GM04504 (cell line): ENCODE data around the gene ZEB1.

Source experiments
- DNase-seq: peaks from one replicate; pipeline ENCODE4 v3.0.0-alpha.2; 2012; ENCODE audit warnings: low read depth

Gene ZEB1

DNA sequence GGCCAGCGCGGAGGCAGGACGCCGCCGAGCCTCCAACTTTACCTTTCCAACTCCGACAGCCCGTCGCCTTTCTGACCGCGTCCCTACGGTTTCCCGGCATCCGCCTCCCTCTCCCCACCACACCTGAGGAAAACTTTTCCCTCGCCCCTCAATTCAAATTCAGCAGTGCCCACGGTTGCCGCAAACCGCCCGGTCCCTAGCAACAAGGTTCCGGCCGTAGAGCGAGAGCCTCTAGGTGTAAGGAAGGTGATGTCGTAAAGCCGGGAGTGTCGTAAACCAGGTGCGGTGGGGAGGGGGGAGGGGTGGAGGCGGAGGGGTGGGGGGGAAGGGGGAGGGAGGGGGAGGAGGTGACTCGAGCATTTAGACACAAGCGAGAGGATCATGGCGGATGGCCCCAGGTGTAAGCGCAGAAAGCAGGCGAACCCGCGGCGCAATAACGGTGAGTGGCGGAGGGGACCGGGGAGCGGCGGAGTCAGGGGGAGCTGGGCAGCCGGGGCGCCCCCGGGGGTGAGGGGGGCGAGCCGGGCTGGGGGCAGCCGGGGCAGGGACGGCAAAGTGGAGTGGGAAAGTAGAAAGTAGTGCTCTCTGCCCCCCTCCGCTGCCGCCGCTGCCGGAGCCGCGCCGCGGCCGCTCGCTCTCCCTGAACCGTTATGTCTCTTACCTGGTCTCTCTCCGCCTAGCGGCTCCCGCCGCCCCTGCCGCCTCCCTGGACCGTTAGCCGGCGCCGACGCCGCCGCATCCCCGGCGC lies at the start of gene ZEB1:
Gene ZEB1 (plus strand): TSS at position 363 of the 748 bp plus-strand sequence. CDS start 19 bp downstream, at position 382.
- DNase-seq = peak; percentile 72

DNA sequence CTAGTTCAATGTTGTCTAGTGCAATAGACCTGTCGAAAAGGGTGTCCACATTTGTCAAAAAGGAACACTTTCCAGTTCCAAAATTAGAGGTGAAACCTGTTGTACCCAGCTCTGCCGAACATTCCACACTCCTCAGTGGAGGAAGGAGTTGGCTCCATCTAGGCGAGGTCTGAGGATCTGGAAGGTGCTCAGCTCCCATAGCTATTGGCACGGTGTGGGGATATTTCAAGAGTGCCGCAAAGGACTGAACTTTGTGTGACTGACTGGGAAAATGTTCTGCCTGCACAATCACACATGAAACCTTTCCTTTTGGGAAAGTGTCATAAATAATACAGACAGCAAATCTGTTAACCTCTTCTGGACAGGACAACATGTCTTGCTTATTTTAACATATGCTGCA lies 48.1 kb upstream of the ZEB1 start:
- no peak for DNase-seq

DNA sequence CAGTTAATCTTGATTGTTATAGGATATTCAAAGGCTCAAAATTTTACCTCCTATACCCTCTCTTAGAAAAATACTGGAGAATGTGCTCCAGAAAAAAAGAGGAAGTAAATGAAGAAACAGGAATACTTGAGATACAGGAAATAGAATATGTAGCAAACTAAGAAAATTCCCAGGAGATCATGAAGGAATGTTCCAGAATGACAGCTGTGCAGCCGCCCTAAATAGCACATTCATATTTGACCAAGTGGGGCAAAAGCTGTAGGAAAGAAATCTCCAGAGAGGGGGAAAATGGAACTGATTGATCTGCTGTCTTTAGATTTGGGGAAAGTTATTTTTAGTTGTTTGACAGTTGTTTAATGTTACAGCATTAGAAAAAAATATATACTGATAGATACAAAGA lies 46.2 kb upstream of the ZEB1 start:
- no peak for DNase-seq

DNA sequence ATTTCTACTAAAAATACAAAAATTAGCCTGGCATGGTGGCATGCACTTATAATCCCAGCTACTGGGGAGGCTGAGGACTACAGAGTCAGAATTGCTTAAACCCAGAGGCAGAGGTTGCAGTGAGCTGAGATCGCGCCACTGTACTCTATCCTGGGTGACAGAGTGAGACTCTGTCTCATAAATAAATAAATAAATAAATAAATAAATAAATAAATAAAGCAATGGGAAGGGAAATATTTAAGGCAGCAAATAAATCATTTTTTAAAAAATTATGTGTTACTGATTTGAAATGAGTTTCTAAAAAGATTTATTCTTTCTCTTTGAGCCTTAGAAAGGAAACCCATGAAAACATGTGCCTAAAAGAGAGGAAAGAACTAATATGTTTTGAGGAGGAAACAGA lies 45.2 kb upstream of the ZEB1 start:
- DNase-seq = no peak

DNA sequence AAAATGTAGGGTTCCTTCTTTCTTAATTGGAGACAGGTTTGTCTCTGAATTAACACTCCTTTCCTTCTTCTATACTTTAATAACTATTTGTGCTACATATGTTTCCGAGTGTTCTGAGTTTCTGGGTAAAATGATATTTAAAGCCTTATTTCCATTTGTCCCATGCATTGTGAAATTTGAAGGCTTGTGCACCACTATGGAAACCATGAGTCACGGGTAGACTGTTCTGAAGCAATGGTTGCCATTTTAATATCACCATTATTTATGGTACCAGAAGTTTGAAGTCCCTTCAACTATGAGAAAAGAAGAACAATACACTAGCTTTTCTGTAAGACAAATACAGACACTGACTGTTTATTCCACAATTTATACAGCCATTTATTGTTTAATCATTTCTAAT lies 44.7 kb upstream of the ZEB1 start:
- DNase-seq = no peak

DNA sequence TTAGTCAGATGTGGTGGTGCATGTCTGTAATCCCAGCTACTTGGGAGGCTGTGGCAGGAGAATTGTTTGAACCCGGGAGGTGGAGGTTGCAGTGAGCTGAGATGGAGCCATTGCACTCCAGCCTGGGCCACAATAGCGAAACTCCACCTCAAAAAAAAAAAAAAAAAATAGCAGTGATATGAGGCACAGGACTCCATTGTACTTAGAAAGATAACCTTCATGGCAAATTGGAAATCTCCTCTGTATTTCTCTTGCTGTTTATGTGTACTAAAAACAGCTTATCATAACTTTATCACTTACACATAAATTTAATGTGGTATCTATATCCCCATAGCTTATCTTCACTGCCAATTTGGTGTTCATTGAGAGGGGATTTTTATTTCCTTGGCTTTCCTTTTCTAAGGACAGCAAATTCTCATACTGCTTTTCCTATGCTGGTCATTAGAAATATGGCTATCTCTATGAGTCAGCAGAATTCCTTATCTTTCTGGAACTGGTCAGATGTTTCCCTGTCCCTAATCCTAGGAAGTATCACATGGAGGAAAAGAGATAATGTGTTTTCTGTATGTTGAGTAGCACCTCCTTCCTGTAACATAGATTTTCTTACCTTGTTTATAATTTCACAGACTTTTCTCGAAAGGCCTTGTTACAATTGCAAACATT lies 40.6 kb upstream of the ZEB1 start:
- DNase-seq = no peak

DNA sequence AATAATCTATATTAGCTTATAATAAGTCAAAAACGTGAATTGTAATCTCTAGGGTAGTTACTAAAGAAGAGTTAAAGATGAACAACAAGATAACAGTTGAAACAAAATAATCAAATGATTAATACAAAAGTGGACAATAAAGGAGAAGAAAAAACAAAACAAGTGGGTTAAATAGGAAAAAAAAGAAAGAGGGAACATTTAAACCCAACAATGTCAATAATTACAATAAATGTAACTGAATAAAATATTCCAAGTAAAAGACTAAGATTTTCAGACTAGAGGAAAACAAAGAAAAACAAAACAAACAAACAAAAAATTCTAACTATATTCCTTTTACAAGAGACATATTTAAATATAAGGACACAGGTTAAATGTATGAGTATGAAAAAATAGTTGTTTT lies 38.0 kb upstream of the ZEB1 start:
- no peak for DNase-seq

DNA sequence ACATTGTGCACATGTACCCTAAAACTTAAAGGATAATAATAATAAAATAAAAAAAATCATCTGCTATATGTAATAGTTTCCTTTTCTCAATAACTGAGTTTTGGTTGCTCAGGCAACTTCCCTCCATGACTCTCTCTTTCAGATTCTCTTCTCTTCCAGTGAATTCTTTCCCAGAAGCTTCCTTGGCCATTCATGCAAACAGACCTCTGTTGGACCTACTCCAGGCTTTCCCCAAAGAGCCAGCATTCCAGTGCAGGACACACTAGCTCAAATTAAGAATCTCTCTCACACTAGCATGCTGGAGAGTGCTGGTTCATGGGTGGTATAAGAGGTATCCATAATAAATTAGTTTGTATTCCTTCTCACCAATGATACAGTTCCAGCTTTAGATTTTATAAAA lies 31.0 kb upstream of the ZEB1 start:
- peak; percentile 23 for DNase-seq

DNA sequence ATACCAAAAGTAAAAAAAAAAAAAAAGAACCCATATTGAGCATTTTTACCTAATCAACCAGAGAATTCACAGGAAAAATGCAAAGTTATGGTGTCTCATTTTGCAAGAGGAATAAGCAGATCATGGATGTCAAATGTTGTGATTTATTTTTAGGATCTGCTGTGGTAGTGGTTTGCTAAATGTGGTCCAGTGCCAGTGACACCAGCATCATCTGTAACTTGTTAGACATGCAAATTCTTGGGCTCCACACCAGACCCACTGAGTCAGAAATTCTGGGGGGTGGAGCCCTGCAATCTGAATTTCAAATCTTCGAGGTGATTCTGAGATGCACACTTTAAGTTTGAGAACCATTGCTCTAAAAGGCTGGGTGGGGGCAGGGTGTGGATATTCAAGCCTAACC lies 30.1 kb upstream of the ZEB1 start:
- DNase-seq = peak; percentile 66

DNA sequence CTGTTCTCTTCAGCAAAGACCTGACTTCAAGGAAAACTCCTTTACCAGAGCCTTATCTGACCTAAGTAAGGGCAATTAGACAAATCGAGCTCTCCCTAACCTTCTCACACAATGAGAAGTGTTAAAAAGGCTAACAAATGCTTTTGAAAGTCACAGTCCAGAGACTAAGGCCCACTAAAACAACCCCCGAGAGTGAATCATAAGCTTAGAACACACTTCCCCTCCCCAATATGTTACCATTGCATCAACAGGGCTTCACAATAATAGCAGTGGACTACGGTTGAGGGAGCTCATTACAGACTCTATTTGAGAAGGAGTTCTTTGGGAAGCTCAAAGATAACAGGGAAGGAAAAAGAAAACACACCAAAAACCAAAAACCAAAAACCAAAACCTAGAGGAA lies 28.6 kb upstream of the ZEB1 start:
- no peak for DNase-seq

DNA sequence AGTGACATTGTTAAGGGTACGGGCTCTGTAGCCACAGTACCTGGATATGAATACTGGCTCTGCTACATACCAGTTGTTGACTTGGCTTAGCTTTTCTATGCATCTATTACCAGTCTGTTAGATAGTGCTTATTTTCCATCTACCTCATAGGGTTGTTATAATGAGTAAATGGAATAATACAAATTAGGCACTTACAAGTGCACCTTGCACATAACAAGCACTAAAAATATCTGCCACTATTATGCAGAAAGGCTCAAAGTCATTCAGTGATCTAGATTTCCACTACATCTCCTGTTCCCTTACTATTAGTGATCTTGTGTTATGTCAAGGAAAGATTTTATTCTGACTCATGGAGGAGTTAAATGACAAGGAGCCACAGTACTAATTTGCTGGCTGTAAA lies 27.9 kb upstream of the ZEB1 start:
- no peak for DNase-seq

DNA sequence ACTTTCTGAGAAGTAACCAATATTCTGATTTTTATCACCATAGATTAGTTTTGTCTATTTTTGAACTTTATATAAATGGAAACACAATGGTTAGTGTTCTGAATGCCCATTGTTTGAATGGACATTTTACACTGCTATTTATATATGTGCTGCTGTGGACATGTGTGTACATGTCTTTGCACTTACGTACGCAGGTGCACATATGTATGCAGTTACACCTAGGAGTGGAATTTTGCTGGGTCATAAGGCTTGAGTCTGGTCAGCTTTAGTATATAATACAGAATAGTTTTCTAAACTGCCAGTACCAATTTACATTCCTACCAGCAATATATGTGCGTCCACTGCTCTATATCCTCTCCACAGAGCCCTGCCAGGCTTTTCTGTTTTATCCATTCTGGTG lies 24.5 kb upstream of the ZEB1 start:
- DNase-seq = no peak

DNA sequence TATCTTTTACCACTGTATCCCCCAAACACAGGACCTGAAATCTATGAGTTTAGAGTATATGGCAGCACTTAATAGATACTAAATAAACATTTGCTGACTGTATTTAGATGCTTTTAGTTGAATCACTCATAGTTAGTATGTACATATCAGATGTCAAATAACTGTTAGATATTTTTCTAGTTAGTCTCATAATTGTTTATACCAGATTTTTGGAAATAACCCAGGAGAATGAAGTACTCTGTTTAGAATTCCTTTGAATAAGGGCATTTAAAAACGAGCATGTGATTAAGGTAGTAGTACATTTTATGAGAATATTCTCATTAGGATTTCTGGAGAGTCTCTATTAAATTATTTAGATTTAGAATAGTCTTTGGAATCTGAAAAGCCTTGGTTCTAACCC lies 22.3 kb upstream of the ZEB1 start:
- DNase-seq = no peak

DNA sequence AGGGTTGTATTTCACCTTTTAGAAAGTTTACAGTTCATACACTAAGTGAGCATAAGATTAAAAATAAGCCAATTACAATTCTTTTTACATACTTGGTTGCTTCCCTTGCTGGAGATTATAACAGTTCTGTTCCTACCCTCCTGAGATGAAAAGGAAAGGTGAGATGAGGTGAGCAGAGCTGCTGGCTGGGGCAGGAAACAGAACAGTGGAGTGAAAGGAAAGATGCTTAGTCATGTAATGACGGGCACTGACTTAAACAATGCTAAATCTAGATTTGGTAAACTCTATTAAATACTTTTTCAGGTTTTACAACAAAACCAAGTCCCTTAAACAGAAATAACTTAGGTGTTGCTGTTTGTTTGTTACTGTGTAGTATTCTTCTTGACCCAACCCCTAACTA lies 19.9 kb upstream of the ZEB1 start:
- DNase-seq = no peak

DNA sequence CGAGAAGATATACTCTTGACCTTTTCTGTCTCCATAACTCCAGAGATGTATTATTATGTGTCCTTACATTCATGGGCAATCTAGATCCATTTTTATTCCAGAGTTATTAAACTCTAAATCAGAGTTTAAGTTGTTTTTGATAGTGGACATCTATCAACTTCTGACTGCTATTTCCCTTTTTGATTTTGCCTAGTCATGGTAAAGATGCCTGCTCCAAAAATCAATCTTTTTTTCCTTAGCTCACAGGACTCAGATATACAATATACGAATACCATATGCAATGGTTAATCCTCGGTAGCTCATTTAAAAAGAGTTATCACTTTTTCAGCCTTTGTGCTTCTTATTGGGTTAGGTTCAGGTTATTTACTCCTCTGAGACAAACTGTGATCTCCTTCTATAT lies 15.8 kb upstream of the ZEB1 start:
- DNase-seq = no peak

DNA sequence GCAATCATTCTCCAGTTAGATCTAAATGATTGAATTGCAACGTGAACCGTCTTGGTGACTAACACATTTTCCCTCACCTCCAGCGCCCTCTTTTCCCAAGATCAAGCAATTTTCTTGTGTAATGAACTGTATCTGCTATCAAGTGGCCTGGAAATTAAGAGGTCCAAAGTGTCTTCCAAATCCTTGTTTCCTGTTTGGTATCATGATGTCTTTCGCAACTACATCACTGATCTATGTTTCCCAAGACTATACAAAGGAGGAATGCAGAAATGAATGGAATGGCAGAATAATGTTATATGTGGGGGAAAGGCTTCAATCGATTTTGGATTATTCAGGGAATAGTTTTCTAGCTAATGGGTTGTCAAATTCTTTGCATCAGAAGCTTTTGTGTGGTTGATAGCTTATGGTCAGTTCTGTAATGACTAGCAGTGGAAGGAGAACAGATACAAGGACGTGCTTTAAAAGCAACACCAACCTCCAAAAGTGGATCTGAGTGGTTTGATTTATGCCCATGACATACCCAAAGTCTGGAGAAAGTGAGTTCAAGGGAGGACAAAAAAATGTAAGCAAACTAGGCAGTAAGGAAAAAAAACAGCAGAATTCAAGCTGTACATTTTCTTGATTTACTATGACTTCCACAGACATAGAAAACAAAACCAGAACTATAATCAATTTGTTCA lies 14.6 kb upstream of the ZEB1 start:
- no peak for DNase-seq

DNA sequence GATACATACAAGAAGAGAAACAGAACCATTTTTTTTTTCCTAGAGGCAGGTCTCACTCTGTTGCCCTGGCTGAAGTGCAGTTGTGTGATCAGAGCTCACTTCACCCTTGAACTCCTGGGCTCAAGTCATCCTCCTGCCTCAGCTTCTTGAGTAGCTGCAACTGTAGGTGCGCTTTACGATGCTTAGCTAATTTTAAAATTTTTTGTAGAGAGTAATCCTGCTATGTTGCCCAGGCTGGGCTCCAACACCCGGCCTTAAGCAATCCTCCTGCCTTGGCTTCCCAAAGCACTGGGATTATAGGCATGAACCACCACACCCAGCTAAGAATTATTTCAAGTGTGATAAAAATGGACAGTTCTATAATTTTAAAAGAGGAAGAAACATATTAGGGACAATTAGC lies 5.6 kb upstream of the ZEB1 start:
- no peak for DNase-seq

DNA sequence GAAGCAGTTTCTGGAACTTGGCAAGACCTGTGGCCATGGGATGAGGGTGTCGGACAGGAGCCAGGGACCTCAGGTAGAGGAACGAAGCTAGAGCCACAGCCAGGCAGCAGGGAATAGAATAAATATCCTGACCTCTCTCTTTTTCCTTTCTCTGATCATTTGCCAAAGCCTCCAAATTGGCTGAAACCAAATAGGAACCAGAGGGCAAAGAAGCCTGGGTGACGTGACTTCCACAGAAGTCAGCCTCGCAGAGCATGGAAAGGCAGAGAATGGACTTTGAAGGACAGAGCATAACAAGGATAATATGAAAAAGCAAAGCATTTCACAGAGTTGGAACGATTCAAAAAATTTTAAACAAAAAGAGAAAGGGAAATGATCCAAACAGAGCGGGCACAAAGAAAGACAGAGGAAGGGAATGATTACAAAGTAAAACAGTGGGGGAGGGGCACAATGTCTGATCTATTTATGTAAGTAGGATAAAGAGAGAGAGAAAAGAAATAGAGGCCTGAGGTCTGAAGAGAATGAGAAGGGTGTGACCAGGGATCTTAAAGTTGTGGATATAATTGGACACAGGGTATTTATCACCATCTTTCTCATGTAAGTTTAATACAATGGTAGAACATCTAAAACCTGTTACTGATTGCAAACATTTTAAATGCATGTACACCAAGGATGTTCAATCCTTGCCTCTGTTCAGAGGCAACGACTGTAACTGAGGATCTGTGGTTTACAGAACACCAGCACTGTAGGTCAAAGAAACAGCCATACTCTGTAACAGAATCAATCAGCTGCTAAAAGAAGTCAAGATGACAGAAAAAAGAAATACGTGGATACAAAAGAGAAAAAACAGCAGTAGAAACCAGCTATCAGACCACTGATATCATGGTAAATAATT lies 4.5 kb upstream of the ZEB1 start:
- DNase-seq = no peak

DNA sequence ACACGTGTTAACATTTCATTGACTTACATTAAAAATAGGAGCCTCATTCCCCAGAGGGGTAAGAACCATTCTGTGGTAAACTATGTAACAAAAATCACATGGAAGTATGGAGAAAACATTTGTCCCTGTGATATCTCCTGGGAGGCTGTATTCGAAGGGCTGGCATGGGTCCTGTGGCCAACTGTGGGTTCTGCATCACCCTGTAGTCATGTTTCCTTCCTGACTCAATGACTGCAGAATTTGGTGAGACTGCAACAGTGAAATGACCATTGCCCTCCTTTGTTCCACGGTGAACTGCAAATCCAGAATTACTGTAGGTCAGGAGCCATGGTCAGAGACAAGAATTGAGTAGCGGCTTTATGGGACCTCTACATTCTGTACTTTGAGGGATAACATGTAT lies 3.6 kb upstream of the ZEB1 start:
- DNase-seq = peak; percentile 52

DNA sequence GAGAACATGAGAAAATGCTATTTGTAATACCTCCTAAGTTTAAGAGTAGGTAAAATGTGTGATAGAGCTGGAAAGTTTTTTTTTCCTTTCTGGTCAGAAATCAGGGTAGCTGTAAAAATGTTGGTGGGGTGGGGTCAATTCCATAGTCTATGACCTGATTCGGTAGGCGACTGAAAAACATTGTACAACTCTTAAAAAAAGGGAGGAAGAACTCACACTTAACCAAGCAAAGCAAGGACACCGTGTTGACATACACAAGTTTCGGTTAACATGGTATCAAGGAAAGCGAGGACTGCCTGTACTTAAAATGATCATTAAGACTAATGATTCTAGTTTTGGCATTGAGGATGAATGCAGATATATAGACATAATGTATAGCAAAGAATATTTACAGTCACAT lies 1.8 kb upstream of the ZEB1 start:
- no peak for DNase-seq

DNA sequence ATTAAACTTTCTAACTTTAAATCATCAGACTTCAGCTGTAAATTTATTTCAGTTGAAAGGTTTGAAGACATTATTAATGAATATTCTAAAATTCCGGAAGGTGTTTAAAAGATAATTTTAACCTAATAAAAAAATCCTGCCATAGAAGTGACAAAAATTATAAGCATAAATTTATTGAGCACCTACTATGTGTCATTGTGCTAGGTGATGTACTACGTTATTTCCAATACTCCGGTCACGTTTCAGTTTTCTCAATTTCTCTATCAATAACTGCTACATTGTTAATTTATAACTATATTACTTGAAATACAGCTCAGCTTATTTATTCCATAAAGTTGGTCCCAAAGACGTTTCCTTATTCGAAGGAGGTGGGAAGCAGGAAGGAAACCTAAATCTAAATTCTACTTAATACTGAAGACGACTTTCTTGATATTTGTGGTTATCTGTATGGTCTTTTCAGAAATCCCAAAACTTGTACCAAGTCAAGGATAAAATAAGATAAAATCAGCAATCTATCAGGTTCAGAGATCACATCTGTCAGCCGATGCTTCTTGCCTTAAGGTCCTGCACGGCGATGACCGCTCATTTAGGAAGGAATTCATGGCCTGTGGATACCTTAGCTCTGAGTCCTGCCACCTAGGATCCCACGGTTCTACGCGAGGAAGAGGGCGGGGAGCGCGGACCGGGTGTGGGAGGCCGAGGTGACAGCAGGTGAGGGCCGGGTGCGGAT lies 1.2 kb upstream of the ZEB1 start:
- no peak for DNase-seq

DNA sequence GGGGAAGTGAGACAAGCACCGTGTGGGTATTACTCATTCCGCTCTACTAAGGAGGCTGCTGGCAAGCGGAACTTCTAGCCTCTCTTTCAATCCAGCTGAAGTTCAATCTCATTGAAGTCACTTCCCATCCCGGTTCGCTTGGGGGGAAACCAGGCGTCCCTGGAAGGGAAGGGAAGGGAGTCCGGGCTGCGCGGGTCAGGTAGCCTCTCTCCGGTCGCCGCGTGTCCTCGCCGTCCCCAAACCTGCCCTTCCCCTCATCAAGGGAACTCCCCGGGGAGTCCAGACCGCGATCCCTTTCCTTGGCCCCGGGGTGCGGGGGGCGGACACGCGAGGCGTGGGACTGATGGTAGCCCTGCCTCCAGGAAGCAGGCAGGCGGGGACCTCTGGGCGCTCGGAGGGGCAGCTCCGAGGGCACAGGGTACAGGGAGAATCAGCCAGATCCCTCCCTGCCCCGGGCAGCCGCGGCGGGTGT lies 598 bp upstream of the ZEB1 start:
- no peak for DNase-seq
